ENCODE results near the gene EDC4. TPM values are rescaled to one million over a fixed set of nuclear protein-coding genes. Genes with fewer than 3 reads are reported as not detected.

EDC4 gene
- total and polyA plus RNA-seq, 2 of the 8 experiments (the other 6 are each of a cell fraction or from before 2014, with no cell fraction given): 58.5 to 72.7 TPM

- Histone ChIP-seq H3K9ac (replicated peaks in 1 of 4; ENCODE audit: extremely low read depth in 1 of 4, low read depth in 3 of 4, low read length in 3 of 4) (no peak overlapping the region; a peak in 2 of 7 replicates), H4K20me1 (replicated peaks in 1 of 2; ENCODE audit: control insufficient read depth in 1 of 2, insufficient read depth in 2 of 2, low read length in 2 of 2) (peaks cover 2 to 3% of the 10 kb centered on the region in 2 experiments), H2BK12ac (ENCODE audit: low read depth, low read length) (no peak overlapping the region), H2BK20ac (ENCODE audit: low read length) (no peak overlapping the region), H3K27ac (ENCODE audit: low read depth, low read length) (no peak overlapping the region), H2AFZ (ENCODE audit: low read length) (no peak overlapping the region), H2BK120ac (replicated peaks; ENCODE audit: low read depth, low read length) (no peak overlapping the region), H2BK15ac (ENCODE audit: low read length) (no peak overlapping the region), H3K4ac (replicated peaks; ENCODE audit: insufficient read length, low read depth, low read length) (no peak overlapping the region), H3K14ac (ENCODE audit: insufficient read length) (no peak overlapping the region), H3K4me1 (replicated peaks in 1 of 4; ENCODE audit: control insufficient read depth in 3 of 4, insufficient read depth in 4 of 4, low read length in 3 of 4) (no peaks in the 10 kb centered on the region), H4K5ac (ENCODE audit: insufficient read length, low read depth, low read length) (no peak overlapping the region), H3K23ac (ENCODE audit: insufficient read length) (no peak overlapping the region), H3K36me3 (ENCODE audit: control insufficient read depth in 2 of 4, insufficient read depth in 4 of 4, low read length in 3 of 4) (peaks cover 0 to 17% (median 5%) of the 10 kb centered on the region in 4 experiments; a peak in 5 of 8 replicates), H4K91ac (replicated peaks; ENCODE audit: insufficient read length, low read length) (no peak overlapping the region), H3K9me3 (ENCODE audit: insufficient read depth in 2 of 2, low read depth in 1 of 2, low read length in 1 of 2) (no peaks in the 10 kb centered on the region), H3K23me2 (ENCODE audit: low read depth, low read length) (no peaks in the 10 kb centered on the region; the same call in 1 of the 2 replicates), H3K56ac (replicated peaks; ENCODE audit: insufficient read length, low read depth, low read length) (no peak overlapping the region), H2AK5ac (ENCODE audit: low read depth, low read length) (no peak overlapping the region), H3K18ac (ENCODE audit: extremely low read depth, low read length) (no peak overlapping the region), H3K79me1 (ENCODE audit: low read depth, low read length) (peaks cover 8% of the 10 kb centered on the region; the same call in 1 of the 2 replicates), H4K8ac (ENCODE audit: extremely low read depth, insufficient read depth, low read length) (no peak overlapping the region), H2BK5ac (ENCODE audit: low read depth, low read length) (no peak overlapping the region), H3K79me2 (ENCODE audit: control insufficient read depth in 1 of 2, insufficient read depth in 2 of 2, low read length in 2 of 2) (no peaks in the 10 kb centered on the region), H3K27me3 (replicated peaks in 1 of 4; ENCODE audit: control insufficient read depth in 3 of 4, extremely low read depth in 1 of 4, insufficient read depth in 3 of 4, low read length in 3 of 4) (no peaks in the 10 kb centered on the region), H3K4me3 (ENCODE audit: extremely low read depth in 1 of 4, insufficient read depth in 2 of 4, low read depth in 3 of 4, low read length in 4 of 4) (no peak overlapping the region), H3K4me2 (ENCODE audit: insufficient read depth in 1 of 2, low read depth in 2 of 2, low read length in 2 of 2) (no peak overlapping the region)
- FAIRE-seq (no peak), DNase-seq (ENCODE audit: low read depth in 1 of 2, low spot score in 2 of 2) (no peak)
- ChIA-PET CTCF (ENCODE audit: partially characterized antibody) (interaction anchor here (0.7 to 7.6 kb wide), 5 partner anchors 9 to 35 kb away, joined by 4 to 74 read pairs (median 6); partner anchors contain the start of genes LCAT and NRN1L), POLR2A (ENCODE audit: partially characterized antibody) (interaction anchor here (0.5 to 3.4 kb wide), 4 partner anchors 13 to 74 kb away, joined by 3 to 9 read pairs (median 4); partner anchors contain the start of gene CENPT)
- 95% methylated on average over 36 of the region's 36 CpGs; no CpG with 5 or more reads in 1 of the 2 experiments for WGBS, 2 experiments (ENCODE audit: extremely low coverage in 1 of 2, insufficient coverage in 1 of 2, insufficient read length in 1 of 2, insufficient replicate concordance in 2 of 2, low coverage in 1 of 2, low lambda C conversion rate in 2 of 2, missing lambda C conversion rate in 1 of 2)
- no peak for TF ChIP-seq SRF (IDR thresholded peaks at IDR 0.05; ENCODE audit: low read depth, low read length)
- TF ChIP-seq E2F6 (IDR thresholded peaks at IDR 0.05): no peak
- no peak for TF ChIP-seq MAX (IDR thresholded peaks at IDR 0.05)
- TF ChIP-seq JUN (IDR thresholded peaks at IDR 0.05; ENCODE audit: low read depth, low read length): no peak
- no peak for TF ChIP-seq SIRT6 (IDR thresholded peaks at IDR 0.05; ENCODE audit: low read length)
- no peak for TF ChIP-seq POU5F1 (IDR thresholded peaks at IDR 0.05; ENCODE audit: low read depth, low read length)
- TF ChIP-seq RAD21 (IDR thresholded peaks at IDR 0.05 in 1 of 2, conservative IDR thresholded peaks at IDR 0.05 in 1 of 2; ENCODE audit: low read depth in 2 of 2, low read length in 2 of 2): no peak
- no peak for TF ChIP-seq TAF1 (IDR thresholded peaks at IDR 0.05; ENCODE audit: low read depth, low read length)
- TF ChIP-seq MAFK (IDR thresholded peaks at IDR 0.05; ENCODE audit: low read depth, low read length): no peak
- TF ChIP-seq HDAC2 (IDR thresholded peaks at IDR 0.05; ENCODE audit: borderline replicate concordance in 1 of 2, low read depth in 2 of 2, low read length in 2 of 2): no peak
Observed at GRCh38 chr16:67909056-67909742, 36.3 kb downstream of the EDC4 start.

Data from H1 (cell line).